Fibroblast of peridontal ligament (primary cell): Measurements from ENCODE around the gene RNLS.
A peak's percentile ranks its signal among the peaks of the same experiment; 100 is the strongest.
"Not testable (repeated sequence)": the region's sequence is repeated elsewhere in the genome, so short reads cannot be mapped to it uniquely, and the experiment has no call there.

Source experiments
- DNase-seq: peaks from one replicate; pipeline ENCODE4 v3.0.0-alpha.2; 2010; ENCODE audit errors: extremely low read depth

The RNLS gene

GRCh38 chr10:88388324-88388723 lies 194.8 kb downstream of the RNLS start:
- no peak for DNase-seq

GRCh38 chr10:88386821-88387773 lies 196.0 kb downstream of the RNLS start:
- peak; percentile 84 for DNase-seq

- peak; percentile 57 for DNase-seq
These were observed 196.8 kb downstream of the RNLS start for GRCh38 chr10:88386204-88386788.

- DNase-seq: no peak
These were observed 197.4 kb downstream of the RNLS start for GRCh38 chr10:88385601-88386203.

GRCh38 chr10:88383276-88383675 lies 199.8 kb downstream of the RNLS start:
- no peak for DNase-seq

- no peak for DNase-seq
These were observed 200.4 kb downstream of the RNLS start for GRCh38 chr10:88382699-88383098.

GRCh38 chr10:88379575-88379974 lies 203.5 kb downstream of the RNLS start:
- DNase-seq: peak; percentile 80

- DNase-seq: no peak
These were observed 205.6 kb downstream of the RNLS start for GRCh38 chr10:88377510-88377909.

GRCh38 chr10:88374392-88375175 lies 208.5 kb downstream of the RNLS start:
- peak; percentile 62 for DNase-seq

GRCh38 chr10:88372881-88373592 lies 210.1 kb downstream of the RNLS start:
- no peak for DNase-seq

- no peak for DNase-seq
These were observed 210.9 kb downstream of the RNLS start for GRCh38 chr10:88372051-88372715.

- no peak for DNase-seq
These were observed 212.4 kb downstream of the RNLS start for GRCh38 chr10:88370713-88371112.

GRCh38 chr10:88366772-88367171 lies 216.3 kb downstream of the RNLS start:
- no peak for DNase-seq

- DNase-seq: peak; percentile 68
These were observed 220.9 kb downstream of the RNLS start for GRCh38 chr10:88361995-88362807.

GRCh38 chr10:88361494-88361893 lies 221.6 kb downstream of the RNLS start:
- peak; percentile 82 for DNase-seq

GRCh38 chr10:88355750-88356149 lies 227.4 kb downstream of the RNLS start:
- DNase-seq: not testable (repeated sequence)

- no peak for DNase-seq
These were observed 235.4 kb downstream of the RNLS start for GRCh38 chr10:88347597-88348304.

GRCh38 chr10:88347022-88347421 lies 236.1 kb downstream of the RNLS start:
- no peak for DNase-seq
